Pancreas (tissue), 10 donors: ENCODE results near the gene SLC9C1. TPM values are rescaled to one million over a fixed set of nuclear protein-coding genes. Genes with fewer than 3 reads are reported as not detected.

Experiments
- ATAC-seq, 4 donors: fragments of 200-7000 bp; cut with Tn5 transposase; one replicate each; pipeline versions ENCODE4 v1.8.0 to v1.9.1; 2020; ENCODE audit warnings: mild to moderate bottlenecking in 4 of 4, moderate library complexity in 4 of 4
- DNase-seq, 6 donors: peaks; one replicate each; pipeline ENCODE4 v3.0.0-alpha.2; 2020
- FAIRE-seq: peaks from 2 replicates; lab custom pipeline; 2012; peaks lifted over from hg19 to GRCh38; lab: Jason Lieb, UNC
- H3K27ac ChIP-seq, 4 donors: fragments of 200-600 bp; sonication (generic); 1 replicate in 3 of 4; 2 replicates in 1 of 4; pipeline versions ENCODE4 v1.5.0 to v1.8.0; 2020
- H3K27me3 ChIP-seq, 4 donors: fragments of 200-600 bp; one replicate each; pipeline ENCODE4 v1.8.0; 2021
- H3K36me3 ChIP-seq, 3 donors: fragments of 200-600 bp; sonication (generic) in 1 of 3; one replicate each; pipeline versions ENCODE4 v1.5.0 to v1.8.0; 2020 to 2021
- H3K4me1 ChIP-seq, 3 donors: fragments of 200-600 bp; one replicate each; pipeline ENCODE4 v1.8.0; 2021
- H3K4me3 ChIP-seq, 4 donors: fragments of 200-600 bp; sonication (generic) in 2 of 4; one replicate each; pipeline versions ENCODE4 v1.5.0 to v1.8.0; 2020 to 2021
- H3K9me3 ChIP-seq, 4 donors: fragments of 200-600 bp; one replicate each; pipeline ENCODE4 v1.8.0; 2021
- WGBS, 2 donors: extraction: QIAGEN DNeasy Blood & Tissue Kit; methylation state at CpG; one replicate each; pipeline ENCODE4 v1.1.7; 2013; 5-methylcytosine and 5-hydroxymethylcytosine counted together
- intact Hi-C, 3 donors: fragments of 100-400 bp; cut with DNase I; formaldehyde crosslinking; loops; one replicate each; pipeline versions ENCODE4 v1.11.1 to v1.14.2; 2022
- polyA plus RNA-seq, 2 donors: library from polyadenylated mRNA; stranded (reverse); fragments of 200-250 nt; gene quantifications; one replicate each; pipeline ENCODE4 v1.2.3, GENCODE V29; 2013
- total RNA-seq, 6 donors: library from RNA; stranded (reverse); fragmentation: NEBNext Ultra II Directional in 4 of 6; extraction: Animal tissue kit (Norgen Biotek cat#: 25700) in 4 of 6; gene quantifications; one replicate each; pipeline versions ENCODE4 v1.2.1 to v1.2.4, GENCODE V29; 2021 to 2023
- TF ChIP-seq, protein P1 (sequence below), 4 donors: fragments of 200-600 bp; sonication (generic) in 3 of 4; IDR thresholded peaks; one replicate each; pipeline versions ENCODE4 v1.5.0 to v1.8.0; 2021; ENCODE audit warnings: antibody characterized with exemption in 4 of 4
- donor health status: healthy with polysubstance abuse.
- donor health status: DM: no; HTN: no; CAD: no; lungs with moderate emphysema.
- donor health status: DM: no; HTN: no; CAD: no.
- donor health status: control.
- donor health status: control.
- donor health status: Bipolar disorder and iron deficiency.
- donor health status: DM: yes; HTN: yes; CAD: no.
- donor health status: DM: no; HTN: no; CAD: no.
- donor health status: DM: no; HTN: no; CAD: no.
- donor health status: DM: yes; HTN: yes; CAD: no.

SLC9C1 gene
- total RNA-seq (under 1 TPM in 1 of 6 donors, not detected in 5; 0.66 TPM), polyA plus RNA-seq (under 1 TPM in 1 of 2 donors, not detected in 1; 0.07 TPM)

DNA sequence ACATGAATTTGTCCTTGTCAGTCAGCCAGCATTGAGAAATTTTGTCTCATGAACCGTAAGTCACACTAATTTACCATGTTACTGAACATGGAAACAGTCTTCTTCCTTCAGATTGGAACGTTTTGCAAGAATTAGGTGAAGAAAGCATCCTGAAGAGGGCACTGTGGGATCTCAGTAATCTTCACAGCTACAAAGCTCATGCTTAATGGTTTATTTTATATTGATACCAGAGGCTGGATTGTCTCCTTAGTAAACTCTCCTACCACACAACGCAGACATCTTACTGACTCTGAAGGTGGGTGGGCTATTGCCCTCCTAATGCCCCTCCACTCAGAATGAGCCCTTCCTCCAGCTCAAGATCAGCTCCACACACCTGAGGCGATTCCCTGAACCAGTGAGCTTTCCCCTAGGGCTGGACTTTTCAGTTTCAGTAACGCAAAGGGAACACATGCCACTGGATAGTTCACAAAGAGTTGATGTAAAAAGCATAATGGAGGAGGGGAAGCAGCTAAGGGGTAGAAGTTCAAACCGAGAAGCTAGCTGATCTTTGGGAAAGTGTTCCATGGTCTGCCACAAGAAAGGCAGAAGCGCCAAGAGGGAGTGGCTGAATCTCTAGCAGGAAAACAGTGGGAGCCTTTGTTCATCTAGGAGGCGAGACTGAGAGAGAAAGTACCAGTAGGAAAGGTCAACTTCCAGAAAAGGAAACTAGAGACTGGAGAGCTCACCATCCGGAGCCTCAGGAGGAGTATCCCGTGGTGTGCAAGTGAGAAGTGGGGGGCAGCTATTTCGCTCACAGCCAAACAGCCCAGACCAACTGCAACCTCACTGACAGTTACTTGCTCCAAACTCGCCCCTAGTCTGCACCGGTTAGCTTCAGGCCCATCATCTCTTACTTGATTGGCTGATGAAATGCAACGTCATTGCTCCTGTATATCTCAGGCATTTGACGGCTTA, at the start of gene SLC9C1:
TSS of gene SLC9C1 (minus strand) at position 849 of the 954 bp plus-strand sequence. CDS start 7,425 bp downstream, outside the sequence.
- WGBS, 2 donors: 24 to 34% methylated on average over 15 of the region's 15 CpGs
- no peaks in the 10 kb centered on the region for H3K9me3 ChIP-seq
- FAIRE-seq (peak; percentile 23), ATAC-seq (peak; percentile 83 to 95 (median 94)), DNase-seq (peak in 3 of 6 donors; percentile 25 to 47 (median 31))
- intact Hi-C loops: loop anchor here in 1 of 3 donors (10.0 kb wide), 1 partner anchor 231 kb away; no protein-coding TSS in a partner anchor
- H3K27me3 ChIP-seq: no peaks in the 10 kb centered on the region
- H3K36me3 ChIP-seq: no peaks in the 10 kb centered on the region
- TF ChIP-seq, protein P1, sequence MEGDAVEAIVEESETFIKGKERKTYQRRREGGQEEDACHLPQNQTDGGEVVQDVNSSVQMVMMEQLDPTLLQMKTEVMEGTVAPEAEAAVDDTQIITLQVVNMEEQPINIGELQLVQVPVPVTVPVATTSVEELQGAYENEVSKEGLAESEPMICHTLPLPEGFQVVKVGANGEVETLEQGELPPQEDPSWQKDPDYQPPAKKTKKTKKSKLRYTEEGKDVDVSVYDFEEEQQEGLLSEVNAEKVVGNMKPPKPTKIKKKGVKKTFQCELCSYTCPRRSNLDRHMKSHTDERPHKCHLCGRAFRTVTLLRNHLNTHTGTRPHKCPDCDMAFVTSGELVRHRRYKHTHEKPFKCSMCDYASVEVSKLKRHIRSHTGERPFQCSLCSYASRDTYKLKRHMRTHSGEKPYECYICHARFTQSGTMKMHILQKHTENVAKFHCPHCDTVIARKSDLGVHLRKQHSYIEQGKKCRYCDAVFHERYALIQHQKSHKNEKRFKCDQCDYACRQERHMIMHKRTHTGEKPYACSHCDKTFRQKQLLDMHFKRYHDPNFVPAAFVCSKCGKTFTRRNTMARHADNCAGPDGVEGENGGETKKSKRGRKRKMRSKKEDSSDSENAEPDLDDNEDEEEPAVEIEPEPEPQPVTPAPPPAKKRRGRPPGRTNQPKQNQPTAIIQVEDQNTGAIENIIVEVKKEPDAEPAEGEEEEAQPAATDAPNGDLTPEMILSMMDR (IDR thresholded peaks at IDR 0.05): peak in 3 of 4 donors; percentile 33 to 38 (median 36)
- H3K4me1 ChIP-seq: no peaks in the 10 kb centered on the region
- peak within 1 kb of the TSS in 3 of 4 donors; percentile 8 to 29 (median 28) for H3K4me3 ChIP-seq
- peak within 1 kb of the TSS in 3 of 4 donors; percentile 16 to 67 (median 38) for H3K27ac ChIP-seq

DNA sequence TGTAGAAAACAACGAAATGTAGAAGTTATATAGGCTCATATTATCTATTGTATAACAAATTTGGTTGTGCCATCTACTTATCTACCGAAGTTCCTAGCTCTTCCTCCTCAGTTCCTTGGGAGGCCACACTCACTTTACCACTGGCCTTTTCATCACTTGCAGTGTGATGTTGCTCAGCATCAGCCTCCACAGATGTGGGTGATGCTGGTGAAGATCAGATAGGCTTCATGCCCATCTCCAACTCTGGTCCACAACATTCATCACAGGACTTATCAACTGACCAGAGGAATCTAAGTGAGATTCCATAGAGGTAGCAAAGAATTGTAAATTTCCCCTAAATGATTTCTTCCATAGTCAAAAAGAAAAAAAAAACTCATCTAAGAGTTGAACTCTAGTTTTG, 47.4 kb upstream of the SLC9C1 start:
- H3K9me3 ChIP-seq: no peaks in the 10 kb centered on the region
- DNase-seq: no peak
- no peaks in the 10 kb centered on the region for H3K4me1 ChIP-seq
- no peak for FAIRE-seq
- intact Hi-C loops: no loop called here
- H3K36me3 ChIP-seq: no peaks in the 10 kb centered on the region
- no peak for ATAC-seq
- no peak overlapping the region for H3K27ac ChIP-seq
- WGBS, 2 donors: 85 to 86% methylated on average over 2 of the region's 2 CpGs
- TF ChIP-seq, protein P1 (IDR thresholded peaks at IDR 0.05): no peak
- H3K27me3 ChIP-seq: no peaks in the 10 kb centered on the region
- no peak overlapping the region for H3K4me3 ChIP-seq

DNA sequence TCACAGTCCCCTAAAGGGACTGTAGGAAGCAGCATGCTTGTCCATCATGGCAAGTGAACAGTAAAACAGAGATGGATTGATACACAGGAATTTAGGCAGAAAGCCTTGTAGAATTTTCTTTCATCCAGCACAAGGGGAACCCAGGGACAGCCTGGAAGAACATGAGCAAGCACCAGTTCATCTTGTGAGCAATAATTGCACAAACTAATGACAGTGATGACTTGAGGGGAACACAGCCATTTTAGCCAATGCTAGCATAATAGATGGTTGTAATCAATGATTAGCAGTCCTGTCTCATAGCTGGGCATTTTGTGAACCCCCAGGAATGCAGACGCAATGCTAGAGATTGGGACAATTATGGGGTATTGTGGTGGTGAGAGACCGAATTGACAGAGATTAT, 45.6 kb upstream of the SLC9C1 start:
- Histone ChIP-seq H3K27me3 (no peaks in the 10 kb centered on the region), H3K36me3 (no peaks in the 10 kb centered on the region), H3K4me3 (no peak overlapping the region), H3K9me3 (no peaks in the 10 kb centered on the region), H3K4me1 (no peaks in the 10 kb centered on the region), H3K27ac (no peak overlapping the region)
- FAIRE-seq (no peak), DNase-seq (no peak), ATAC-seq (no peak)
- TF ChIP-seq, protein P1 (IDR thresholded peaks at IDR 0.05): no peak
- WGBS, 2 donors: 74 to 77% methylated on average over 2 of the region's 2 CpGs
- intact Hi-C loops: no loop called here

DNA sequence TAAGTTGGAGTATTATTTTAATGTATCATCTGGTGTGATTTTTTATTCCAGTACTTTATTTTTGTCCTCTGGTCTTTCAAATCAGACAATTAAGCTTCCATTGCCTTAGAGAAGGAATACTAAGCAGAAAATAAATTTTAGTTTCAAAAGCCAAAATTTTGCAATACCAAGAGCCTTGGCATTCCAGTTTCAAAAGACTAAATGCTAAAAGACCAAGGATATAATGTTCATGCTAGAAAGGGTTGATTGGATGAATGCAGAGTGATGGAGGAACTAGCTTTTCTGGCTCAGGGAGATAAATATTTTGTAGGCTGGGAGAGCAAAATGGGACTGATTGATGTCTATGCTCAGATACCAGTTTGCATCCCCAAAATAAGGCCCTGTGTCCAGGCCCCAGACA, 45.1 kb upstream of the SLC9C1 start:
- intact Hi-C loops: no loop called here
- Histone ChIP-seq H3K9me3 (no peaks in the 10 kb centered on the region), H3K4me3 (no peak overlapping the region), H3K27ac (no peak overlapping the region), H3K4me1 (no peaks in the 10 kb centered on the region), H3K27me3 (no peaks in the 10 kb centered on the region), H3K36me3 (no peaks in the 10 kb centered on the region)
- TF ChIP-seq, protein P1 (IDR thresholded peaks at IDR 0.05): no peak
- DNase-seq: no peak
- no peak for FAIRE-seq
- ATAC-seq: no peak

DNA sequence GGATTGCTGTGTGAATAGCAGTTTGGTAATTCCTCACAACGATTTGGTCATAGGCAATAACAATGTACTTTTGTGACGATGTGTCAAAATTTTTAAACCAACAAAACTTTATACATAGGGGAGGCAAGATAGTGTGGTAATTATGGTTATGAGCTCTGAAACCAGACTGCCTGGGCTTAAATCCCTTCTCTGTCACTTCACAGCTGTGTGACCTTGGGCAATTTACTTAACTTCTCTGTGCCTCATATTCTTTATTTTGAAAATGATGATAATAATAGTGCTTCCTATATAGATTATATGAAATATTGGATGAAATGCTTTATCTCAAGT, 44.7 kb upstream of the SLC9C1 start:
- no peak for FAIRE-seq

More for the DNA sequence above, 44.7 kb upstream of the SLC9C1 start:
- Histone ChIP-seq H3K36me3 (no peaks in the 10 kb centered on the region), H3K27me3 (no peaks in the 10 kb centered on the region), H3K9me3 (no peaks in the 10 kb centered on the region), H3K4me3 (no peak overlapping the region), H3K27ac (no peak overlapping the region), H3K4me1 (no peaks in the 10 kb centered on the region)
- intact Hi-C loops: no loop called here
- DNase-seq (no peak), ATAC-seq (no peak)
- 62 to 81% methylated on average over 2 of the region's 2 CpGs for WGBS, 2 donors
- TF ChIP-seq, protein P1 (IDR thresholded peaks at IDR 0.05): no peak
